H9 (cell line): Measurements from ENCODE around the gene TMEM250. TPM values are rescaled to one million over a fixed set of nuclear protein-coding genes. Genes with fewer than 3 reads are reported as not detected.

Experiments used
- DNase-seq: peaks from one replicate; pipeline ENCODE4 v3.0.0-alpha.2; 2017
- H2AFZ ChIP-seq: one replicate; pipeline ENCODE4 v1.6.1; 2013; ENCODE audit warnings: mild to moderate bottlenecking, low read length, control low read depth, moderate library complexity
- H2AK5ac ChIP-seq: 2 replicates; pipeline ENCODE4 v1.6.1; 2013; ENCODE audit warnings: low read length, control low read depth, mixed read lengths; ENCODE audit not compliant: insufficient read length
- H2BK120ac ChIP-seq: one replicate; pipeline ENCODE4 v1.6.1; 2013; ENCODE audit warnings: low read depth, mild to moderate bottlenecking, low read length, control low read depth, inconsistent platforms; ENCODE audit not compliant: poor library complexity, severe bottlenecking
- H2BK12ac ChIP-seq: 2 replicates; pipeline ENCODE4 v1.6.1; 2013; ENCODE audit warnings: low read length, control low read depth, mixed read lengths, low read depth; ENCODE audit not compliant: insufficient read length
- H2BK15ac ChIP-seq: 2 replicates; pipeline ENCODE4 v1.6.1; 2013; ENCODE audit warnings: low read depth, low read length, control low read depth
- H2BK20ac ChIP-seq: one replicate; pipeline ENCODE4 v1.6.1; 2013; ENCODE audit warnings: low read depth, mild to moderate bottlenecking, low read length, control low read depth, inconsistent platforms; ENCODE audit not compliant: poor library complexity, severe bottlenecking
- H2BK5ac ChIP-seq: 2 replicates; pipeline ENCODE4 v1.6.1; 2013; ENCODE audit warnings: low read length, control low read depth, mixed read lengths; ENCODE audit not compliant: insufficient read length
- H3K14ac ChIP-seq: 2 replicates; pipeline ENCODE4 v1.6.1; 2013; ENCODE audit warnings: low read length, control low read depth; ENCODE audit not compliant: insufficient read depth
- H3K18ac ChIP-seq: 2 replicates; pipeline ENCODE4 v1.6.1; 2013; ENCODE audit warnings: low read depth, mild to moderate bottlenecking, mixed read lengths, low read length, control low read depth; ENCODE audit not compliant: insufficient read length
- H3K23ac ChIP-seq: 2 replicates; pipeline ENCODE4 v1.6.1; 2013; ENCODE audit warnings: low read length, control low read depth, mixed read lengths, low read depth; ENCODE audit not compliant: insufficient read length
- H3K23me2 ChIP-seq: 2 replicates; pipeline ENCODE4 v1.6.1; 2013; ENCODE audit warnings: low read depth, mild to moderate bottlenecking, mixed read lengths, low read length, control low read depth; ENCODE audit not compliant: insufficient read length, poor library complexity, severe bottlenecking
- H3K27ac ChIP-seq: 2 replicates; pipeline ENCODE4 v1.5.1; 2013; ENCODE audit warnings: low read length, control low read depth, mixed read lengths, low read depth; ENCODE audit not compliant: insufficient read length
- H3K27me3 ChIP-seq: 2 replicates; pipeline ENCODE4 v1.6.1; 2013; ENCODE audit warnings: low read length, control low read depth, inconsistent platforms; ENCODE audit not compliant: insufficient read depth
- H3K4ac ChIP-seq: 2 replicates; pipeline ENCODE4 v1.6.1; 2013; ENCODE audit warnings: low read depth, mild to moderate bottlenecking, control low read depth, inconsistent platforms, low read length, moderate library complexity
- H3K4me1 ChIP-seq: 2 replicates; pipeline ENCODE4 v1.6.1; 2013; ENCODE audit warnings: low read length, control low read depth, inconsistent platforms; ENCODE audit not compliant: insufficient read depth
- H3K4me2 ChIP-seq: 2 replicates; pipeline ENCODE4 v1.6.1; 2013; ENCODE audit warnings: low read length, control low read depth, mixed read lengths; ENCODE audit not compliant: insufficient read length, insufficient read depth
- H3K56ac ChIP-seq: 2 replicates; pipeline ENCODE4 v1.6.1; 2013; ENCODE audit warnings: low read depth, mild to moderate bottlenecking, mixed read lengths, low read length, control low read depth; ENCODE audit not compliant: insufficient read length
- H3K79me1 ChIP-seq: 2 replicates; pipeline ENCODE4 v1.6.1; 2013; ENCODE audit warnings: low read depth, mild to moderate bottlenecking, moderate library complexity, low read length, control low read depth, inconsistent platforms; ENCODE audit not compliant: insufficient read depth, poor library complexity, severe bottlenecking
- H3K79me2 ChIP-seq: 2 replicates; pipeline ENCODE4 v1.6.1; 2013; ENCODE audit warnings: low read length, control low read depth, inconsistent platforms; ENCODE audit not compliant: insufficient read depth
- H3K9ac ChIP-seq: 2 replicates; pipeline ENCODE4 v1.6.1; 2013; ENCODE audit warnings: low read length, control low read depth, mixed read lengths; ENCODE audit not compliant: insufficient read length; ENCODE audit errors: extremely low read depth
- H3K9me3 ChIP-seq: one replicate; pipeline ENCODE4 v1.6.1; 2013; ENCODE audit warnings: low read depth, low read length, inconsistent platforms; ENCODE audit not compliant: control insufficient read depth
- H3T11ph ChIP-seq: one replicate; pipeline ENCODE4 v1.6.1; 2013; ENCODE audit warnings: mild to moderate bottlenecking, low read length, control low read depth, inconsistent platforms
- H4K20me1 ChIP-seq: one replicate; pipeline ENCODE4 v1.6.1; 2013; ENCODE audit not compliant: control insufficient read depth, insufficient read length, insufficient read depth
- H4K5ac ChIP-seq: 2 replicates; pipeline ENCODE4 v1.6.1; 2013; ENCODE audit warnings: low read depth, mild to moderate bottlenecking, mixed read lengths, low read length, control low read depth; ENCODE audit not compliant: insufficient read length
- H4K8ac ChIP-seq: replicated peaks from 2 replicates; pipeline ENCODE4 v1.6.1; 2013; ENCODE audit warnings: low read length, control low read depth, mixed read lengths, low read depth; ENCODE audit not compliant: insufficient read length
- H4K91ac ChIP-seq: 2 replicates; pipeline ENCODE4 v1.6.1; 2013; ENCODE audit warnings: low read depth, mild to moderate bottlenecking, moderate library complexity, mixed read lengths, low read length, control low read depth; ENCODE audit not compliant: insufficient read length
- H3K27ac Mint-ChIP-seq, 3 experiments: 2 replicates in 2 of 3; 3 replicates in 1 of 3; pipeline ENCODE4 v1.8.0; 2020 to 2021; ENCODE audit warnings: mixed read lengths in 3 of 3, mild to moderate bottlenecking in 1 of 3, moderate library complexity in 1 of 3
- H3K27me3 Mint-ChIP-seq: 2 replicates; pipeline ENCODE4 v1.8.0; 2021; ENCODE audit warnings: low read depth, mild to moderate bottlenecking, moderate library complexity, mixed read lengths
- H3K36me3 Mint-ChIP-seq, 3 experiments: 2 replicates in 2 of 3; 3 replicates in 1 of 3; pipeline ENCODE4 v1.8.0; 2020 to 2021; ENCODE audit warnings: low read depth in 3 of 3, mixed read lengths in 3 of 3; ENCODE audit not compliant: insufficient read depth in 1 of 3
- H3K4me1 Mint-ChIP-seq, 2 experiments: 2 replicates each; pipeline ENCODE4 v1.8.0; 2020; ENCODE audit warnings: mixed read lengths in 2 of 2
- H3K4me3 Mint-ChIP-seq, 2 experiments: 2 replicates in 1 of 2; 3 replicates in 1 of 2; pipeline ENCODE4 v1.8.0; 2020 to 2021; ENCODE audit warnings: mild to moderate bottlenecking in 2 of 2, mixed read lengths in 2 of 2, moderate library complexity in 1 of 2
- H3K9me3 Mint-ChIP-seq, 2 experiments: 2 replicates in 1 of 2; 3 replicates in 1 of 2; pipeline ENCODE4 v1.8.0; 2020; ENCODE audit warnings: mild to moderate bottlenecking in 2 of 2, mixed read lengths in 2 of 2, moderate library complexity in 1 of 2
- CTCF ChIP-seq: fragments of 200-600 bp; sonication (generic); conservative IDR thresholded peaks from 3 replicates; pipeline ENCODE4 v1.8.0; 2021; ENCODE audit warnings: antibody characterized with exemption, mild to moderate bottlenecking
- WGBS: extraction: QIAGEN DNeasy Blood & Tissue Kit; methylation state at CpG from one replicate; pipeline ENCODE4 v1.1.7; 2013; ENCODE audit warnings: missing lambda C conversion rate, low lambda C conversion rate, mixed read lengths; ENCODE audit not compliant: insufficient read length; ENCODE audit errors: extremely low coverage; 5-methylcytosine and 5-hydroxymethylcytosine counted together
- total RNA-seq: library from RNA; stranded (reverse); gene quantifications from 2 replicates; pipeline ENCODE4 v1.2.1, GENCODE V29; 2021

TMEM250 gene
- total RNA-seq, 1 experiment from 2014 or later = 48.1 TPM

GRCh38 chr9:136149337-136149736 is 30.7 kb upstream of the TMEM250 start:
- no peak overlapping the region for H2BK12ac ChIP-seq
- H3K14ac ChIP-seq = no peak overlapping the region
- no peak overlapping the region for H2BK5ac ChIP-seq
- no peak for TF ChIP-seq CTCF
- WGBS = no CpG with 5 or more reads among the region's 12 CpGs
- no peak overlapping the region for H3K56ac ChIP-seq
- no peak overlapping the region for H3K27ac ChIP-seq
- no peaks in the 10 kb centered on the region for H3K9me3 ChIP-seq
- peaks cover 15% of the 10 kb centered on the region for H3K27me3 Mint-ChIP-seq
- H3K9me3 Mint-ChIP-seq = no peaks in the 10 kb centered on the region
- H3K9ac ChIP-seq = no peak overlapping the region
- H4K20me1 ChIP-seq = no peaks in the 10 kb centered on the region
- peaks cover 5 to 16% of the 10 kb centered on the region in 2 experiments for H3K4me1 Mint-ChIP-seq
- H3K79me2 ChIP-seq = no peaks in the 10 kb centered on the region
- H4K5ac ChIP-seq = no peak overlapping the region
- no peaks in the 10 kb centered on the region; the same call in 1 of the 2 replicates for H3K4me1 ChIP-seq
- DNase-seq = no peak
- no peak overlapping the region for H3K18ac ChIP-seq
- H3K36me3 Mint-ChIP-seq = no peaks in the 10 kb centered on the region; a peak in 1 of 7 replicates
- no peak overlapping the region for H4K91ac ChIP-seq
- no peak overlapping the region for H3K27ac Mint-ChIP-seq
- no peak overlapping the region for H3K23ac ChIP-seq
- H3K79me1 ChIP-seq = no peaks in the 10 kb centered on the region
- no peak overlapping the region for H3K4me2 ChIP-seq
- H3K23me2 ChIP-seq = no peaks in the 10 kb centered on the region
- H3T11ph ChIP-seq = no peak overlapping the region
- H3K27me3 ChIP-seq = no peaks in the 10 kb centered on the region
- no peak overlapping the region for H3K4me3 Mint-ChIP-seq
- no peak overlapping the region for H2AFZ ChIP-seq
- no peak overlapping the region for H3K4ac ChIP-seq
- H2BK15ac ChIP-seq = no peak overlapping the region
- no peak overlapping the region for H4K8ac ChIP-seq
- H2BK120ac ChIP-seq = no peak overlapping the region
- no peak overlapping the region for H2AK5ac ChIP-seq
- H2BK20ac ChIP-seq = no peak overlapping the region
